GM21529 (cell line): ENCODE data around the gene TPST2.

ENCODE experiments used
- ATAC-seq: cut with Tn5 transposase; IDR thresholded peaks from one replicate; pipeline ENCODE4 v1.9.1; 2021; ENCODE audit not compliant: unreplicated experiment

Gene TPST2

DNA sequence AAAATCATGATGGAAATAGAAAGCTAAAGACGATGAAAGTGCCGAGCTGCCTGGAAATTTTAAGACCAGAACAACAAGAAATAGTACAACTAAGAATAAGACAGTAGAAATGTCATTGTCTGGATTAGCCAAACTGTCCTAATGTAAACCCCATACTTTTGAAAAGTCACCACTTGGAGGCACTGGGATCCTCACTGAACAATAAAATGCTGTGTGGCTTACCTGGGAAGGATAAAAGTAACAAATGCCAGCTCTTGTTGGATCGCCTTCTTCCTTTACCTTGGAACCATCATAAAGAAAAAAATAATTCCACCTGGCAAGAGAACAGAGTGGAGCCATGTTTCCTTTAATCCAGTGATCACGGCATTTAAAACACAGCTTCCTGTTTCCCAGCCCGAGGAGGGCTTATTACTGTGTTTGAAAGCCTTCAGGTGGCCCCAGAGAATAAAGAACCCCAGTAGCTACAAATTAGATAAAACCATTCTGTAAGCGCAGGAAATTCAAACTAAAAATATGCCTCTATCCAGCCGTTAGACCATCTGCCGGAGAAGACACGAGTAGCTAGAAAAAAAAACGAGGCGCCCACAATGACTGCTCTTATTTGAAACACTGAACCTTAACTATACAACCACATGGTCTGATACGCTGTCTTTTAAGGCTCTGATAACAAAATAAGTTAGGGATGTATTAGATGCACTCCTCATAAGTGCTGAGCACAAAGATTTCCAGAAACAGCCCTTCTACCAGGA is 110.7 kb downstream of the TPST2 start:
- ATAC-seq = no peak

DNA sequence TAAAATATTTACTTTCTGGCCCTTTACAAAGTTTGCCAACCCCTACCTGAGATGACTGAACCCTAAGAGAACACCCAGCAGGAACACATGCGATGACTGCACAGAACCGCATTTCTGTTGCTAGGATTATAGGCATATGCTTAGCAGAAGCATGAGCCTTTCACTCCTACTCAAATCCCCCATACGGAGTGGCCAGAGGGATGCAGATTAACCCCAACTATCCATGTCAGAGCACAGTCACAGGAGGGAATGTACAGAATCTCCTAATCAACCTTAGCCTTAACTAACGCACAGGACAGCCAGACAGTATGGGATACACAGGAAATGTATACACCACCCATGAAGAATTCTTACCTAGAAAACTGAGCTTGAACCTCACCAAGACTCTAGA is 112.6 kb downstream of the TPST2 start:
- no peak for ATAC-seq

DNA sequence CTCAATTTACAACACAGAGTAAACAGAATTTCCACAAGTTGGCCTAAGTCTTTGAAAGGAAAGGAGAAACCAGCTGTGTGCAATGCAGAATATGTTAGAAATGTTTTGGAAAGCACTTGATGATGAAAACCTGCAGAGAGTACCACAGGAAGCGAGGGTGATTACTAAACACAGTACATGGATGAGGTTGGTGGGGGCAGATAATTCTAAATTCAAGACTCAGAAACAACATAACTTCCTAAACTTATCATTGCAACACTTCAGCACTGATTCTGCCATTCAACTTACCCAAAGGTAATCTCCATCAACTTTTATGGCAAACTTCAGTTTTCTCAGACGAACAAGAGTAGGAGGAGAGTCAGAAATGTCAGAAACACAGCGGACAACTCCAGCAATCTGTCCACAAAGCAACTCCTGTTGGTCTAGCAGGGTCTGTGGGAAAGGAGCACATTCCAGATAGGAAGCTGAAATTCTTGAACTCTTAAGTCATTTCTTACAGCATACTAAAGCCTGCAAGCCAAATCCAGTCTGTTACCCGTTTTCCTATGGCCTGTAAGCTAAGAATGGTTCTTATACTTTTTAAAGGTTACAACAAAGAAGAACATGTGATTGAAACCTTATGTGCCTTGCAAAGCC is 113.1 kb downstream of the TPST2 start:
- no peak for ATAC-seq

- no peak for ATAC-seq
Observed at GRCh38 chr22:26474682-26475081, 115.2 kb downstream of the TPST2 start.
